Measurements from ENCODE around the gene TIAM1.

Gene TIAM1

GRCh38 chr21:31336739-31337040 lies 7.4 kb downstream of the TIAM1 start:
- Histone ChIP-seq H3K9me3 (ENCODE audit: low read length) (no peaks in the 10 kb centered on the region), H3K36me3 (ENCODE audit: insufficient read depth, low read length) (no peaks in the 10 kb centered on the region), H2AFZ (ENCODE audit: low read depth, low read length) (no peak overlapping the region), H3K27me3 (ENCODE audit: insufficient read depth, low read length) (no peaks in the 10 kb centered on the region), H3K4me3 (ENCODE audit: low read length) (no peak overlapping the region), H3K4me1 (ENCODE audit: insufficient read depth, low read length) (peaks cover 14% of the 10 kb centered on the region)

DNA sequence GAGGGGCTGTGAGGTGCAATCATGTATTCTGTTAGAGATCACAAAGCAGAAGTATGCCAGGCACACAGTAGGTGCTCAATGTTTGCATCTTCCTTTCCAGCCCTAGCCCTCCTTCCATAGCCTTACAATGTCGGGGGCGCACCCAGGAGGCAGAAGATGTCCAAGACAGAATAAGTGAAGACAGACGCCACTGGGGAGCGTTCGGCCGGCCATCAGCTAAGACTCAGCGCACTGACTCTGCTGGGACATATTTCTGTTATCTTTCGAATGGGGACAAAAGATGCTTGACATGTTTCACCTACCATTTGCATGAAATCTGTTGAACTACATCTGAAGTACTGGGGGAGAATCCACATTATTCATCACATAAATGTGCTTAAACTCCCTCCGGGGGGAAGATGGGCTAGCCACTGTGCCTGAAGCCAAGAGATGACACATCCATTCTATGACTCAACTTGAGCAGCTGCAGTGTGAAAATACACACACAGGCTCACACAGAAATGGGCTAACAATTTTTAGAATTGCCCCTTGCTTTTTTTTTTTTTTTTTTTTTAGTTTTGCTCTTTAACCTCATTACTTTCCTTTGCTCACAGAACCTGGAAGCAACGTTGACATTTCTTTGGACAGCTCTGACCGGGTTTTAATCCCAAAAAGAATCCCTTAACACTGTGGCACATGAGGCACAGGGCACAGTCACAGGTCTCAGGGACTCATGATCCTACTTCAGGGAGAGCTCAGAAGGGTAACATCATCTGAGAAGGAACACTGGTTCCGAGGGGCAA lies 7.9 kb downstream of the TIAM1 start:
- H3K9me3 ChIP-seq (ENCODE audit: low read length): no peaks in the 10 kb centered on the region
- H3K4me3 ChIP-seq (ENCODE audit: low read length): no peak overlapping the region
- H2AFZ ChIP-seq (ENCODE audit: low read depth, low read length): no peak overlapping the region
- H3K36me3 ChIP-seq (ENCODE audit: insufficient read depth, low read length): no peaks in the 10 kb centered on the region
- peaks cover 14% of the 10 kb centered on the region for H3K4me1 ChIP-seq (ENCODE audit: insufficient read depth, low read length)
- H3K27me3 ChIP-seq (ENCODE audit: insufficient read depth, low read length): no peaks in the 10 kb centered on the region

GRCh38 chr21:31334648-31335121 lies 9.4 kb downstream of the TIAM1 start:
- no peak overlapping the region for H3K4me3 ChIP-seq (ENCODE audit: low read length)
- no peaks in the 10 kb centered on the region for H3K36me3 ChIP-seq (ENCODE audit: insufficient read depth, low read length)
- H2AFZ ChIP-seq (ENCODE audit: low read depth, low read length): no peak overlapping the region
- H3K4me1 ChIP-seq (ENCODE audit: insufficient read depth, low read length): peaks cover 14% of the 10 kb centered on the region
- H3K27me3 ChIP-seq (ENCODE audit: insufficient read depth, low read length): no peaks in the 10 kb centered on the region
- H3K9me3 ChIP-seq (ENCODE audit: low read length): no peaks in the 10 kb centered on the region

DNA sequence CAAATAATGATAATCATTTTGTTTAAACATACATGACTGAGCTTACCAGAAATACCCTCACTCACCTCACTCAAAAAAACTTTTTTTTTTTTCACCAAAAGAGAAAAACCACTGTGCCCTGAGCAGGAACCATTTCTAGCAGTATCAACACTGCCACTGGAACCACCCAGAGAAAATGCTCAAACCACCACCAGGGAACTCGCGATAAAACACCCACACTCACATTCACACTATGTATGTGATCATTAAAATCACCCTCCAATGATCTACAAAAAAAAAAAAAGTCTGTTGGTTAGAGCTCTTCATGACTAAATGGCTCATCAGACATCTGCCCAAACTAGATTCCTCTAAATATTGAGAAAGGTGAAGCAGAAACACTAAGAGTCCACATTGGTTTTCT lies 11.5 kb downstream of the TIAM1 start:
- peaks cover 2% of the 10 kb centered on the region for H3K9me3 ChIP-seq (ENCODE audit: low read length)
- H3K36me3 ChIP-seq (ENCODE audit: insufficient read depth, low read length): no peaks in the 10 kb centered on the region
- H2AFZ ChIP-seq (ENCODE audit: low read depth, low read length): no peak overlapping the region
- H3K27me3 ChIP-seq (ENCODE audit: insufficient read depth, low read length): no peaks in the 10 kb centered on the region
- H3K4me3 ChIP-seq (ENCODE audit: low read length): no peak overlapping the region
- H3K4me1 ChIP-seq (ENCODE audit: insufficient read depth, low read length): no peaks in the 10 kb centered on the region

DNA sequence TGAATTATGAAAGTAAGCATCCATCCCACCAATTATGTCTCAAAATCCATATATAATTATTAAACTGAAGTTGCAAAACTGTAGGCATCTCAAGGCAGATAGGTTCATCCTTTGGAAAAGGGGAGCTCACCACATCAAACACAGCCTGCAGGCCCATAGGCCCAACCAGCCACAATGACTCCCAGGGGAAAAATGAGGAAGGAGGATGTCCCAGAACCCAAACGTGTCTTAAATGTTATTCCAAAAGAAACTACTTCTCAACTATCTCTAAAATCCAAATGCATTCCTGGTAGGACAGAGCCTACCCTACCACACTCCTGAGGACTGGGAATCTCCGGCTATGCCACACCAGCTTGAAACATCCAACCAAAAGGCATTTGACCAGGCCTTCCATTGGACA lies 12.8 kb downstream of the TIAM1 start:
- peaks cover 2% of the 10 kb centered on the region for H3K9me3 ChIP-seq (ENCODE audit: low read length)
- H3K4me1 ChIP-seq (ENCODE audit: insufficient read depth, low read length): no peaks in the 10 kb centered on the region
- H3K36me3 ChIP-seq (ENCODE audit: insufficient read depth, low read length): no peaks in the 10 kb centered on the region
- H2AFZ ChIP-seq (ENCODE audit: low read depth, low read length): no peak overlapping the region
- H3K27me3 ChIP-seq (ENCODE audit: insufficient read depth, low read length): no peaks in the 10 kb centered on the region
- no peak overlapping the region for H3K4me3 ChIP-seq (ENCODE audit: low read length)

- no peak overlapping the region for H2AFZ ChIP-seq (ENCODE audit: low read depth, low read length)
- H3K36me3 ChIP-seq (ENCODE audit: insufficient read depth, low read length): no peaks in the 10 kb centered on the region
- H3K9me3 ChIP-seq (ENCODE audit: low read length): peaks cover 2% of the 10 kb centered on the region
- H3K27me3 ChIP-seq (ENCODE audit: insufficient read depth, low read length): no peaks in the 10 kb centered on the region
- no peak overlapping the region for H3K4me3 ChIP-seq (ENCODE audit: low read length)
- H3K4me1 ChIP-seq (ENCODE audit: insufficient read depth, low read length): no peaks in the 10 kb centered on the region
Measured at GRCh38 chr21:31330144-31330483, 13.9 kb downstream of the TIAM1 start.

GRCh38 chr21:31329456-31330143 lies 14.5 kb downstream of the TIAM1 start:
- Histone ChIP-seq H3K27me3 (ENCODE audit: insufficient read depth, low read length) (no peaks in the 10 kb centered on the region), H3K4me1 (ENCODE audit: insufficient read depth, low read length) (no peaks in the 10 kb centered on the region)

DNA sequence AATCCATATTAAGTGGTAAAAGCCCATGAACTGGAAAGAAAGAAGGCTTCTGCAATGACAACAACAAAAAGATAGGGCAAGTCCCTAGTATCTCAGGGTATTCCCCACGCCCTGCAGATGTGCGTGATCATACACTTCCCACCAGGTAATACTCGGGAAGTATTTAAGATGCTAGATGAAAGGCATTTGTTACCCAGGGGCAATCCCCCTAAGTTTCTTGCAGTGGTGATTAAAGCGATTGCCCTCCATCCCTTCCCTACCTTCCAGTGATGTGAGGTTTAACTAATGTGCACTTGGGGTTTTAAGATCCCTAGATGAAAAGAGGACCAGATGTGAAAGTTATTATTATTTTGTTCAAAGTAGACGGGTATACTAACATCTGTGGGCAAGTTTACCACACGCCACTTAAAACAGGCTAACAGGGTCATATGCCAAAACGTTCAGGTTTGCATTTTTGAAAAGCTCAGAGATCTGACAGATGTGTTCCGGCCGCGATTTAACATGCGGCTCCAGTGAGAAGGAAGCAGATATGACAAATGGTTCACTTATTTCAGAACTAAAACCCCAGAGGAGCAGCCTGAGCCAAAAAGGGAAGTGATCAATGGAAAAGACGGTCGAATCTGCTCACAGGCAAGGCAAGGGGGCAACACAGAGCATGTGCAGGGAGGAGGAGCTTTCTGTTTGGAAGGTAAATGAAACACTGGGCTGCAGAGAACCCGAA lies 17.4 kb downstream of the TIAM1 start:
- no peak overlapping the region for H3K4me3 ChIP-seq (ENCODE audit: low read length)
- no peaks in the 10 kb centered on the region for H3K36me3 ChIP-seq (ENCODE audit: insufficient read depth, low read length)
- no peaks in the 10 kb centered on the region for H3K27me3 ChIP-seq (ENCODE audit: insufficient read depth, low read length)
- peaks cover 2% of the 10 kb centered on the region for H3K9me3 ChIP-seq (ENCODE audit: low read length)
- no peak overlapping the region for H2AFZ ChIP-seq (ENCODE audit: low read depth, low read length)
- H3K4me1 ChIP-seq (ENCODE audit: insufficient read depth, low read length): no peaks in the 10 kb centered on the region

More at GRCh38 chr21:31329456-31330143, 14.5 kb downstream of the TIAM1 start:
- Histone ChIP-seq H3K4me3 (ENCODE audit: low read length) (no peak overlapping the region), H3K9me3 (ENCODE audit: low read length) (peaks cover 2% of the 10 kb centered on the region), H3K36me3 (ENCODE audit: insufficient read depth, low read length) (no peaks in the 10 kb centered on the region), H2AFZ (ENCODE audit: low read depth, low read length) (no peak overlapping the region)

- no peak overlapping the region for H2AFZ ChIP-seq (ENCODE audit: low read depth, low read length)
- H3K9me3 ChIP-seq (ENCODE audit: low read length): peaks cover 7% of the 10 kb centered on the region
- H3K27me3 ChIP-seq (ENCODE audit: insufficient read depth, low read length): no peaks in the 10 kb centered on the region
- no peaks in the 10 kb centered on the region for H3K36me3 ChIP-seq (ENCODE audit: insufficient read depth, low read length)
- no peak overlapping the region for H3K4me3 ChIP-seq (ENCODE audit: low read length)
- H3K4me1 ChIP-seq (ENCODE audit: insufficient read depth, low read length): no peaks in the 10 kb centered on the region
Measured at GRCh38 chr21:31318971-31319370, 25.1 kb downstream of the TIAM1 start.

- Histone ChIP-seq H3K4me3 (ENCODE audit: low read length) (no peak overlapping the region), H3K27me3 (ENCODE audit: insufficient read depth, low read length) (no peaks in the 10 kb centered on the region), H3K9me3 (ENCODE audit: low read length) (peaks cover 7% of the 10 kb centered on the region), H3K4me1 (ENCODE audit: insufficient read depth, low read length) (no peaks in the 10 kb centered on the region), H2AFZ (ENCODE audit: low read depth, low read length) (no peak overlapping the region), H3K36me3 (ENCODE audit: insufficient read depth, low read length) (no peaks in the 10 kb centered on the region)
Measured at GRCh38 chr21:31317688-31318087, 26.4 kb downstream of the TIAM1 start.

GRCh38 chr21:31316488-31317169 lies 27.4 kb downstream of the TIAM1 start:
- Histone ChIP-seq H3K27me3 (ENCODE audit: insufficient read depth, low read length) (no peaks in the 10 kb centered on the region), H3K4me1 (ENCODE audit: insufficient read depth, low read length) (no peaks in the 10 kb centered on the region), H2AFZ (ENCODE audit: low read depth, low read length) (no peak overlapping the region), H3K9me3 (ENCODE audit: low read length) (peaks cover 7% of the 10 kb centered on the region), H3K4me3 (ENCODE audit: low read length) (no peak overlapping the region), H3K36me3 (ENCODE audit: insufficient read depth, low read length) (no peaks in the 10 kb centered on the region)

- H3K27me3 ChIP-seq (ENCODE audit: insufficient read depth, low read length): no peaks in the 10 kb centered on the region
- H3K4me3 ChIP-seq (ENCODE audit: low read length): no peak overlapping the region
- peaks cover 7% of the 10 kb centered on the region for H3K9me3 ChIP-seq (ENCODE audit: low read length)
- no peaks in the 10 kb centered on the region for H3K36me3 ChIP-seq (ENCODE audit: insufficient read depth, low read length)
- no peaks in the 10 kb centered on the region for H3K4me1 ChIP-seq (ENCODE audit: insufficient read depth, low read length)
- no peak overlapping the region for H2AFZ ChIP-seq (ENCODE audit: low read depth, low read length)
Measured at GRCh38 chr21:31316072-31316471, 28.0 kb downstream of the TIAM1 start.

DNA sequence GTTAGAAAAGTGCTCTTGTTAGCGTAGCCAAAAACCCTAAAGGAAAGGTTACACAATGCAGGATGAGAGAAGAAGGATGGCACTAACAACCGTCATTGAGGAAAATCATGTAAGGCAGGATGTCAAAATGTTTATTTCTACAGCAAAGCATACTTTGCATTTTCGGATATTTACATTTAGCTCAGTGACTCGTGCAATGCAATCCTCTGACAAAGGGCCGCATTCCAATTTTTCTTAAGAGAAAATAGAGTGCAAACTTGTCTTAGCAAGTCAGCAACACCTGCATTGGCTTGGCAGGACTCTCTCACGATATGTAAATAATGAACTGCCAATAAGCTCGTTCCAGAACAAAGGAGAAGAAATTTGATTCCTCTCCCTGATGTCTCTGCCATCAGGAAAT lies 33.3 kb downstream of the TIAM1 start:
- peaks cover under 1% of the 10 kb centered on the region for H3K9me3 ChIP-seq (ENCODE audit: low read length)
- H3K36me3 ChIP-seq (ENCODE audit: insufficient read depth, low read length): no peaks in the 10 kb centered on the region
- no peak overlapping the region for H3K4me3 ChIP-seq (ENCODE audit: low read length)
- H3K4me1 ChIP-seq (ENCODE audit: insufficient read depth, low read length): peaks cover 8% of the 10 kb centered on the region
- no peak overlapping the region for H2AFZ ChIP-seq (ENCODE audit: low read depth, low read length)
- no peaks in the 10 kb centered on the region for H3K27me3 ChIP-seq (ENCODE audit: insufficient read depth, low read length)

All from neuron (in vitro differentiated cells).